HepG2 (cell line): ENCODE measurements around the gene ABI2. TPM values are rescaled to one million over a fixed set of nuclear protein-coding genes. Genes with fewer than 3 reads are reported as not detected.

ENCODE experiments used
- ATAC-seq: fragments of 200-7000 bp; cut with Tn5 transposase; 3 replicates; pipeline ENCODE4 v1.9.1; 2020; ENCODE audit warnings: mild to moderate bottlenecking, moderate library complexity
- BruUV-seq: library from RNA; stranded (reverse); fragments of 400-500 nt; replicated peaks from 2 replicates; lab custom pipeline; 2021; lab: Mats Ljungman, UMichigan
- CTCF ChIA-PET: fragments of 300-600 bp; formaldehyde crosslinking; extraction: SDS; loops from one replicate; lab custom pipeline; 2021; ENCODE audit warnings: low total read pairs, inconsistent platforms, low intra/inter-chr PET ratio; lab: Yijun Ruan, JAX
- POLR2A ChIA-PET: fragments of 350-600 bp; sonication (Branson Sonifier 250); formaldehyde crosslinking; loops from one replicate; lab custom pipeline; 2020; ENCODE audit warnings: antibody characterized with exemption, inconsistent platforms; lab: Yijun Ruan, JAX
- DNase-seq: peaks from one replicate; pipeline ENCODE4 v3.0.0-alpha.2; 2015; ENCODE audit warnings: low spot score
- FAIRE-seq: peaks from 3 replicates; lab custom pipeline; 2011; peaks lifted over from hg19 to GRCh38; lab: Jason Lieb, UNC
- H2AFZ ChIP-seq: one replicate; pipeline ENCODE4 v1.6.1; 2011; ENCODE audit warnings: low read length, inconsistent platforms
- H3K27ac ChIP-seq: fragments of 300-600 bp; 3 replicates; pipeline ENCODE4 v1.8.0; 2011; ENCODE audit warnings: mixed run types, mild to moderate bottlenecking, mixed read lengths, low read length, inconsistent platforms; ENCODE audit not compliant: insufficient read depth; ENCODE audit errors: extremely low read length
- H3K27me3 ChIP-seq, 2 experiments: fragments of 200-600 bp in 1 of 2; 2 replicates in 1 of 2; 3 replicates in 1 of 2; pipeline versions ENCODE4 v1.6.0 to v1.8.0; 2011; ENCODE audit warnings: low read length in 2 of 2, mild to moderate bottlenecking in 2 of 2, moderate library complexity in 2 of 2, inconsistent platforms in 1 of 2; ENCODE audit not compliant: insufficient read depth in 2 of 2, control insufficient read depth in 1 of 2
- H3K36me3 ChIP-seq, 2 experiments: fragments of 200-600 bp in 1 of 2; replicated peaks in 1 of 2; 2 replicates in 1 of 2; 3 replicates in 1 of 2; pipeline versions ENCODE4 v1.5.1 to v1.8.0; 2011; ENCODE audit warnings: low read length in 2 of 2, inconsistent platforms in 1 of 2; ENCODE audit not compliant: insufficient read depth in 2 of 2, control insufficient read depth in 1 of 2
- H3K4me1 ChIP-seq: 2 replicates; pipeline ENCODE4 v1.5.1; 2012; ENCODE audit warnings: low read length, inconsistent platforms; ENCODE audit not compliant: insufficient read depth
- H3K4me2 ChIP-seq: 2 replicates; pipeline ENCODE4 v1.6.0; 2011; ENCODE audit warnings: low read depth, low read length, inconsistent platforms
- H3K4me3 ChIP-seq, 3 experiments: fragments of 200-600 bp in 1 of 3; sonication (generic), shearing (Covaris generic) in 1 of 3; replicated peaks in 1 of 3; 2 replicates each; pipeline ENCODE4 v1.5.1; 2011 to 2016; ENCODE audit warnings: low read length in 3 of 3, inconsistent platforms in 2 of 3, low read depth in 2 of 3, mild to moderate bottlenecking in 2 of 3, control low read depth in 1 of 3, mixed read lengths in 1 of 3; ENCODE audit not compliant: insufficient read depth in 1 of 3
- H3K79me2 ChIP-seq: one replicate; pipeline ENCODE4 v1.6.1; 2011; ENCODE audit warnings: low read length, inconsistent platforms; ENCODE audit not compliant: insufficient read depth
- H3K9ac ChIP-seq: 2 replicates; pipeline ENCODE4 v1.6.0; 2011; ENCODE audit warnings: mild to moderate bottlenecking, low read depth, low read length, inconsistent platforms; ENCODE audit not compliant: insufficient read depth
- H3K9me3 ChIP-seq: 2 replicates; pipeline ENCODE4 v1.5.1; 2012; ENCODE audit warnings: mild to moderate bottlenecking, low read length
- H4K20me1 ChIP-seq: 2 replicates; pipeline ENCODE4 v1.6.0; 2011; ENCODE audit warnings: inconsistent platforms, mild to moderate bottlenecking, low read length, moderate library complexity; ENCODE audit not compliant: insufficient read depth
- CEBPG ChIP-seq: IDR thresholded peaks from 2 replicates; pipeline ENCODE4 v1.6.1; 2016
- FLYWCH1 ChIP-seq: sonication (generic); formaldehyde crosslinking; IDR thresholded peaks from 2 replicates; pipeline ENCODE4 v1.8.1; 2023; ENCODE audit warnings: mild to moderate bottlenecking, missing genetic modification reagents
- KDM5A ChIP-seq: fragments of 200-600 bp; sonication (generic); IDR thresholded peaks from 2 replicates; pipeline ENCODE4 v1.7.0; 2018; ENCODE audit warnings: antibody characterized with exemption, mild to moderate bottlenecking, low read length, borderline replicate concordance
- MAFF ChIP-seq: IDR thresholded peaks from 2 replicates; pipeline ENCODE4 v1.6.1; 2011; ENCODE audit warnings: low read depth, low read length, improper control_type of control experiment
- MAFK ChIP-seq, 2 experiments: IDR thresholded peaks in 1 of 2; conservative IDR thresholded peaks in 1 of 2; 2 replicates each; pipeline ENCODE4 v1.6.1; 2011; ENCODE audit warnings: improper control_type of control experiment in 2 of 2, low read length in 2 of 2
- NFYB ChIP-seq: sonication (generic); formaldehyde crosslinking; IDR thresholded peaks from 2 replicates; pipeline ENCODE4 v1.4.0; 2020; ENCODE audit warnings: missing genetic modification reagents
- RFX5 ChIP-seq: IDR thresholded peaks from 2 replicates; pipeline ENCODE4 v1.6.1; 2011; ENCODE audit warnings: low read depth, low read length, improper control_type of control experiment
- RORA ChIP-seq: sonication (generic); formaldehyde crosslinking; IDR thresholded peaks from 2 replicates; pipeline ENCODE4 v1.5.0; 2020; ENCODE audit warnings: mild to moderate bottlenecking, missing genetic modification reagents, moderate library complexity
- SP4 ChIP-seq: sonication (generic); formaldehyde crosslinking; IDR thresholded peaks from 2 replicates; pipeline ENCODE4 v1.8.1; 2023; ENCODE audit warnings: mild to moderate bottlenecking, missing genetic modification reagents
- SRSF9 ChIP-seq: fragments of 200-400 bp; formaldehyde crosslinking; IDR thresholded peaks from 2 replicates; pipeline ENCODE4 v1.6.1; 2018; ENCODE audit warnings: borderline replicate concordance, mild to moderate bottlenecking, low read depth, low read length; ENCODE audit not compliant: insufficient read depth, poor library complexity, severe bottlenecking
- ZNF205 ChIP-seq: IDR thresholded peaks from 2 replicates; pipeline ENCODE4 v1.6.1; 2018; ENCODE audit warnings: missing biosample characterization, missing genetic modification reagents
- ZNF256 ChIP-seq: sonication (generic); formaldehyde crosslinking; conservative IDR thresholded peaks from 2 replicates; pipeline ENCODE4 v1.4.0; 2020; ENCODE audit warnings: missing genetic modification reagents
- ZNF282 ChIP-seq: fragments of 450-650 bp; IDR thresholded peaks from 2 replicates; pipeline ENCODE4 v1.6.1; 2018; ENCODE audit not compliant: partially characterized antibody
- ZNF33B ChIP-seq: sonication (generic); formaldehyde crosslinking; IDR thresholded peaks from 2 replicates; pipeline ENCODE4 v1.5.1; 2020; ENCODE audit warnings: mild to moderate bottlenecking, missing genetic modification reagents
- ZNF552 ChIP-seq: sonication (generic); formaldehyde crosslinking; IDR thresholded peaks from 2 replicates; pipeline ENCODE4 v1.9.0; 2022; ENCODE audit warnings: missing genetic modification reagents, mild to moderate bottlenecking, borderline replicate concordance
- ZNF598 ChIP-seq: sonication (generic); formaldehyde crosslinking; IDR thresholded peaks from 2 replicates; pipeline ENCODE4 v1.5.1; 2020; ENCODE audit warnings: mild to moderate bottlenecking, missing genetic modification reagents, borderline replicate concordance
- ZNF768 ChIP-seq: sonication (generic); formaldehyde crosslinking; IDR thresholded peaks from 2 replicates; pipeline ENCODE4 v1.4.0; 2020; ENCODE audit warnings: missing genetic modification reagents
- WGBS: methylation state at CpG from one replicate; pipeline ENCODE4 v1.1.6; 2017; ENCODE audit warnings: low lambda C conversion rate; 5-methylcytosine and 5-hydroxymethylcytosine counted together
- in situ Hi-C: cut with HindIII; loops from 2 replicates; pipeline ENCODE4 v1.10.0; 2017; ENCODE audit warnings: low pct_unique_long_range_greater_than_20kb; ENCODE audit not compliant: extremely low pct_ligation_motif_present
- intact Hi-C: fragments of 100-400 bp; cut with micrococcal nuclease; formaldehyde crosslinking; loops from one replicate; pipeline ENCODE4 v1.10.0; 2022; ENCODE audit not compliant: unreplicated experiment
- polyA plus RNA-seq, 8 experiments: library from polyadenylated mRNA; depleted of rRNA in 3 of 8; stranded (reverse) in 7 of 8; unstranded in 1 of 8; fragments of >200 nt; fragmentation: Illumina TruSeq in 4 of 8; extraction: Trizol in 4 of 8; gene quantifications; 2 replicates each; pipeline versions ENCODE4 v1.2.1 to v1.2.3, GENCODE V29; 2011 to 2016; ENCODE audit warnings: low read depth in 4 of 8, missing spikeins in 1 of 8, mixed read lengths in 1 of 8; ENCODE audit not compliant: insufficient read depth in 1 of 8
- total RNA-seq, 5 experiments: library from RNA; depleted of rRNA; stranded (reverse); fragments of >200 nt; fragmentation: Illumina TruSeq; extraction: Trizol; gene quantifications; 2 replicates each; pipeline ENCODE4 v1.2.3, GENCODE V29; 2016; ENCODE audit warnings: low read depth in 1 of 5
- TF ChIP-seq, protein P1 (sequence below): sonication (generic); formaldehyde crosslinking; IDR thresholded peaks from 2 replicates; pipeline ENCODE4 v1.5.0; 2020; ENCODE audit warnings: missing genetic modification reagents, mild to moderate bottlenecking, borderline replicate concordance
- TF ChIP-seq, protein P2 (sequence below): sonication (generic); formaldehyde crosslinking; IDR thresholded peaks from 2 replicates; pipeline ENCODE4 v1.5.1; 2020; ENCODE audit warnings: missing genetic modification reagents, mild to moderate bottlenecking, borderline replicate concordance

ABI2 gene
- total and polyA plus RNA-seq, 2 of the 13 experiments (the other 11 are each of a cell fraction or from before 2014, with no cell fraction given) = 28.4 to 32.4 TPM

DNA sequence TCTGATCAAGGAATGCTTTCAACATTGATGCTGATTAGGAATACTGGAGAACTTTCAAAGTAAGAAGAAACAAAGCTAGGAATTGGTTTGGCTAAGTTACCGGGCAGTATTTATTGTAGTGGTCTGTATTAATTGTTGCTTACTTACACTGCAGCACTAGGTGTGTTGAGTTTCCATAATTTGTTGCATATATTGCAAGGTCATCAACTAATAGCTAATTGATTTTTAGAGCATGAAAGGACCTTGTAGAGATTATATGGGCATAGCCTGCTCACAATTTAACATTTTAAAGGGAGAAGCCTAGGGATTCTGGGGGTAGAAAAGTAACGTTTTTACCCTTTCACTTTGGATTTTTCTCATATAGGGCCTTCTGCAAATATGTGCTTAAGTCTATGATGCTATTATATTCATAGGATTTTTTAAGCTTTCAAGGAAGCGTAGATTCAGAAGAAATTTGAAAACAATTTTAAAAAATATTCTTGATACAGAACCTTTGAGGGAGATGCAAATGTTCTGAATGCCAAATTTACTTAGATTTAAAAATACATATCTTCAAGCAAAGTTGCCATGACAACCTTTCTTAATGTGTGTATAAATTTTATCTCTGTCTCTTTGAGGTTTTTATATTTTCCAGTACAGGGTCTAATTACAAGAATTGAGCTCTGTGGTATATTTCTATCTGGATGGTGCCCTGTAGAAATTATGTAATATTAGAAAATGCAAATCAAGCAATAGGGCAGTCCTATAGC, 17.3 kb upstream of the ABI2 start:
- ChIA-PET CTCF (no interaction called here), POLR2A (no interaction called here)
- no peaks in the 10 kb centered on the region for H3K79me2 ChIP-seq
- no peak for DNase-seq
- no peaks in the 10 kb centered on the region for H3K27me3 ChIP-seq
- TF ChIP-seq MAFF (peak; percentile 76), SP4 (CRISPR knock-in tag) (no peak), MAFK (conservative IDR thresholded peaks at IDR 0.05 in 1 of 2, IDR thresholded peaks at IDR 0.05 in 1 of 2; ENCODE audit: low read length in 2 of 2) (peak; percentile 78 to 83), CEBPG (CRISPR knock-in tag) (no peak), ZNF598 (CRISPR knock-in tag) (no peak), ZNF552 (CRISPR knock-in tag) (no peak), ZNF33B (CRISPR knock-in tag) (no peak)
- ATAC-seq = no peak
- H3K4me2 ChIP-seq = no peak overlapping the region
- H3K27ac ChIP-seq = no peak overlapping the region
- intact Hi-C loops (no loop called here), in situ Hi-C loops (no loop called here)
- H4K20me1 ChIP-seq = no peaks in the 10 kb centered on the region
- no peak overlapping the region for H2AFZ ChIP-seq
- H3K36me3 ChIP-seq = no peaks in the 10 kb centered on the region
- no peak overlapping the region for H3K4me3 ChIP-seq
- no TSS peak for BruUV-seq
- no peak overlapping the region for H3K9ac ChIP-seq
- peak; percentile 43 for FAIRE-seq
- WGBS = 94% methylated on average over 3 of the region's 3 CpGs
- no peaks in the 10 kb centered on the region for H3K9me3 ChIP-seq
- H3K4me1 ChIP-seq = peaks cover 10% of the 10 kb centered on the region; the same call in 1 of the 2 replicates

DNA sequence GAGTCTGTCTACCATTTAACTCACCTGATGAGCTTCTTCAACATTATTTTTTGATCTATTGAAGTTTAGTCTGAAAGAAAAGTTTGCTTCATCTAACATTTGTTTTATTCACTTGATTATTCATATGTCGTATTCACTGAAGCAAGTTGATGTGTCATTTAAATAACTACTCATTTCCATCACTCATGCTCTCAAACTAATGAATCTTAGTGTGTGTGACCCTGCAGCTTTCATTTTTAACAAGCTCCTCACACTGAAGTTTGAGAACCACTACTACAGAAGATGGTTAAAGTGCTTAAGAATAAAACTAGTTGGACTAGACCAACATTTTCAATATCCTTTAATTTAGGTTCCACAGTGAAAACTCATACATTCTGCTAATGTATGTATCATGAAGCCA, 1.8 kb upstream of the ABI2 start:
- BruUV-seq = no TSS peak
- ATAC-seq (no peak), DNase-seq (no peak), FAIRE-seq (no peak)
- intact Hi-C loops (no loop called here), in situ Hi-C loops (no loop called here)
- H3K4me2 ChIP-seq = no peak overlapping the region
- H3K9ac ChIP-seq = no peak overlapping the region
- H3K79me2 ChIP-seq = peaks cover 31% of the 10 kb centered on the region
- WGBS = 96% methylated on average over 1 of the region's 1 CpG
- H3K27ac ChIP-seq = no peak overlapping the region
- H3K4me1 ChIP-seq = peaks cover 29% of the 10 kb centered on the region
- peaks cover 0 to 2% of the 10 kb centered on the region in 2 experiments; a peak in 1 of 5 replicates for H3K27me3 ChIP-seq
- H3K9me3 ChIP-seq = no peaks in the 10 kb centered on the region
- no peak overlapping the region for H2AFZ ChIP-seq
- POLR2A ChIA-PET = interaction anchor here (0.9 kb wide), 1 partner anchor 87 kb away, joined by 3 read pairs; no protein-coding TSS in a partner anchor
- H3K36me3 ChIP-seq = no peaks in the 10 kb centered on the region
- no peak overlapping the region for H3K4me3 ChIP-seq
- CTCF ChIA-PET = no interaction called here
- peaks cover 9% of the 10 kb centered on the region for H4K20me1 ChIP-seq
- TF ChIP-seq, protein P1, sequence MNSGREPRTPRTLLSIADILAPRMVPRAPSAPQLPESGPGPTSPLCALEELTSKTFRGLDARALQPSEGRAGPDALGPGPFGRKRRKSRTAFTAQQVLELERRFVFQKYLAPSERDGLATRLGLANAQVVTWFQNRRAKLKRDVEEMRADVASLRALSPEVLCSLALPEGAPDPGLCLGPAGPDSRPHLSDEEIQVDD (CRISPR knock-in tag) = no peak
- no peak for TF ChIP-seq NFYB (CRISPR knock-in tag)
- no peak for TF ChIP-seq ZNF282
- no peak for TF ChIP-seq ZNF256 (CRISPR knock-in tag)
- TF ChIP-seq FLYWCH1 (CRISPR knock-in tag) = no peak
- no peak for TF ChIP-seq RFX5
- TF ChIP-seq ZNF205 = no peak
- TF ChIP-seq SRSF9 = no peak
- TF ChIP-seq ZNF768 = no peak
- TF ChIP-seq, protein P2, sequence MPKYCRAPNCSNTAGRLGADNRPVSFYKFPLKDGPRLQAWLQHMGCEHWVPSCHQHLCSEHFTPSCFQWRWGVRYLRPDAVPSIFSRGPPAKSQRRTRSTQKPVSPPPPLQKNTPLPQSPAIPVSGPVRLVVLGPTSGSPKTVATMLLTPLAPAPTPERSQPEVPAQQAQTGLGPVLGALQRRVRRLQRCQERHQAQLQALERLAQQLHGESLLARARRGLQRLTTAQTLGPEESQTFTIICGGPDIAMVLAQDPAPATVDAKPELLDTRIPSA = no peak
- no peak for TF ChIP-seq RORA (CRISPR knock-in tag)
- no peak for TF ChIP-seq KDM5A
- no peak for TF ChIP-seq CEBPG (CRISPR knock-in tag)
